NCI-H774 (cell line): ENCODE results near the gene TMEM250.
A peak's percentile ranks its signal among the peaks of the same experiment; 100 is the strongest.
"Not testable (repeated sequence)": the region's sequence is repeated elsewhere in the genome, so short reads cannot be mapped to it uniquely, and the experiment has no call there.

Experiments
- DNase-seq: peaks from one replicate; lab custom pipeline; 2025; lab: John Stamatoyannopoulos, UW

Gene TMEM250, protein sequence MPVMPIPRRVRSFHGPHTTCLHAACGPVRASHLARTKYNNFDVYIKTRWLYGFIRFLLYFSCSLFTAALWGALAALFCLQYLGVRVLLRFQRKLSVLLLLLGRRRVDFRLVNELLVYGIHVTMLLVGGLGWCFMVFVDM

DNA sequence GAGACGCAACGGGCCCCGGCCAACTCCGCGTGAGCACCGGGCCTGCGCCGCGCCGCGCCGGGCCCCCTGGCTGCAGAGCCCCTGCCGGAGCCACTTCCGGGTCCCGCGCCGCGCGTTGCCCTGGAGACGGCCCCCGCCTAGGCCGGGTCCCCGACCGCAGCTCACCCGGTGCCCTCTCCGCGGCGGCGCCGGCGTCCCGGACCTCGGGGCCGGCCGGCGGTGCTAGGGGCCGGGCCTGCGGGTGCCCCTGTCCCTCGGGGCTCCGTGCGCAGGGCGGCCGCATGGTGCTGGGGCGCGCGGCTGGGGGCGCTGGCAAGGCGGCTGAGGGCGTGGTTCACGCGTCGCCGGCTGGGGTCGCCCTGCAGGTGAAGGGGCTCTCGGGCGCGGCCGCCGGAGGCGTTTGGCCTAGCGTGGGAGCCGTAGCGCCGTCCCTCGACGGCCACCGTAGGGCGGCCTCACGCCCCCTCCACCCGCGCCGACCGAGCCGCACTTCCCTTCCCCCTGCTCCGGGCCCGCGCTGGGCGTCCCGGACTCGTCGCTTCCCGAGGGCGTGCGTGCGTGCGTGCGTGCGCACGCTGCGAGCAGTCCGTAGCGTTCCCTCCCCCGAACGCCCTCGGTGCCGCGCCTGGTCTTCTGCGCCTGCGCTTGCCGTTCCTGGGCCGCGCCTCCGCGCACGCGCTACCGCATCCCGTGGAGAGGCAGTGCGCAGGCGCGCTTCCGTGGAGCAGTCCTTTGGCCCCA lies at the start of gene TMEM250:
Gene TMEM250 (minus strand): TSS at position 556 of the 741 bp plus-strand sequence. CDS start 1,975 bp downstream, outside the sequence.
- peak; percentile 98 for DNase-seq

- DNase-seq: no peak
Observed at GRCh38 chr9:136163248-136163850, 44.7 kb upstream of the TMEM250 start.

DNA sequence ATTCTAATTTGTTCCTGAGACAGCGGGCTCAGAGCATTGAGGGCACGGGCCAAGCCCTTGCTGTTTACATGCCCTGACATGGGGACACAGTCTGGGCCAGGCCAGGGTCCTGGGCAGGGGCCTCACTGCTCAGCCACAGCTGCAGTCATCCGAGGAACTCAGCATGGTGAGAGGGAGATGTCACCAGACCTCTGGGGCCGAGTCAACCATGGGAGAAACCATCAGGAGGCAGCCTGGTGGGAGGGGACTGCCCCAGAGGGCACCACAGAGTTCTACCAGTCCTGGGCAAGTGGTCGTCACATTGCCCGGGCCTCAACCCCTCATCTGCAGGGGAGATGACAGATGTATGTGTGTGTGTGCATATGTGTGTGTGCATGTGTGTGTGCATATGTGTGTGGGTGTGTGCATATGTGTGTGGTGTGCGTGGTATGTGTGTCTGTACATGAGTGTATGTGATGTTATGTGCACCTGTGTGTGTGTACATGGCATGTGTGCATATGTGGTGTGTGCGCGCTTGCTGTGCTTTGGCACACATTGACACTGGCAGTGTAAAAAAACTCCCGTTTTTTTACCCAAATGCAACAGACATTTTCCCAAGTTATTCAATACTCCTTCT lies 42.4 kb upstream of the TMEM250 start:
- no peak for DNase-seq

DNA sequence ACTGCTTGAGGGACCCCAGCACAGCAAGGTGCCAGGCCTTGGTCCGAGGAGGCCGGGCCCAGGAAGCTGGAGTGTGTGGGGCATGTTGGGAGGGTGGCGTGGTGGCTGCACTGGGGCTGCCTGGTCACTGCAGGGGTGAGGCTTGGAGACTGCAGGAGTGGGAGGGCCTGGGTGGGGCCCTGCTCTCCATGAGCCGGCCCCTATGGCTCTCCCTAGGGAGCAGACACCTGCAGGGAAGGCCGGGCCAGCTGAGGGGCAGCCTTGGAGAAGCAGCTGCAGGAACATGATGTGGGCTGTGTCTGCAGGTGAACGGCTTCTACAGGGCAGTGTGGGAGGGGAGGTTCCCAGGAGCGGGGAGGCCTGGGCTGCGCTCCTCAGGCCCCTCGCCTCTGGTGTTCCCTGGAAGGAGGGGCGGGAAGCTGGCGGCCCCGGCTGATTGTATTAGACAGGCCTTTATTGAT lies 41.7 kb upstream of the TMEM250 start:
- DNase-seq: peak; percentile 32

DNA sequence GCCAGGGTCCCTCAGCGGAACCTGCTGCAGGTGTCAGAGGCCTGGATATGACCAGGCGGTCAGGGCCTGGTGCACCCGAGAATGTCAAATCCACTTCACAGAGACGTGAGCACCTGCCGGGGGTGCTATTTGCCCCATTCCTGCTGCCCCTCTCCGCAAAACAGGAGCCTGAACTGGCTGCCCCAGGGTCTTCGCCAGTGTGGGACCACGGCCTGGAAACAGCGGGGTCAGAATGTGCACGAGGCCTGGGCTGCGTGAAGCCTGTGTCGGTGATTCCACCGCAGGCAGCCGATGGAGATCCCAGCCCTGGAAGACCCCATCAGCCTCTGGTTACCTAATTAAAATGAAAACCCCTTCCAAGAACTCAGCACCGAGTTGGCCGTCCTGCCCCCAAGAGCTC lies 41.2 kb upstream of the TMEM250 start:
- DNase-seq: no peak

GRCh38 chr9:136157477-136158265 lies 39.0 kb upstream of the TMEM250 start:
- DNase-seq: no peak

DNA sequence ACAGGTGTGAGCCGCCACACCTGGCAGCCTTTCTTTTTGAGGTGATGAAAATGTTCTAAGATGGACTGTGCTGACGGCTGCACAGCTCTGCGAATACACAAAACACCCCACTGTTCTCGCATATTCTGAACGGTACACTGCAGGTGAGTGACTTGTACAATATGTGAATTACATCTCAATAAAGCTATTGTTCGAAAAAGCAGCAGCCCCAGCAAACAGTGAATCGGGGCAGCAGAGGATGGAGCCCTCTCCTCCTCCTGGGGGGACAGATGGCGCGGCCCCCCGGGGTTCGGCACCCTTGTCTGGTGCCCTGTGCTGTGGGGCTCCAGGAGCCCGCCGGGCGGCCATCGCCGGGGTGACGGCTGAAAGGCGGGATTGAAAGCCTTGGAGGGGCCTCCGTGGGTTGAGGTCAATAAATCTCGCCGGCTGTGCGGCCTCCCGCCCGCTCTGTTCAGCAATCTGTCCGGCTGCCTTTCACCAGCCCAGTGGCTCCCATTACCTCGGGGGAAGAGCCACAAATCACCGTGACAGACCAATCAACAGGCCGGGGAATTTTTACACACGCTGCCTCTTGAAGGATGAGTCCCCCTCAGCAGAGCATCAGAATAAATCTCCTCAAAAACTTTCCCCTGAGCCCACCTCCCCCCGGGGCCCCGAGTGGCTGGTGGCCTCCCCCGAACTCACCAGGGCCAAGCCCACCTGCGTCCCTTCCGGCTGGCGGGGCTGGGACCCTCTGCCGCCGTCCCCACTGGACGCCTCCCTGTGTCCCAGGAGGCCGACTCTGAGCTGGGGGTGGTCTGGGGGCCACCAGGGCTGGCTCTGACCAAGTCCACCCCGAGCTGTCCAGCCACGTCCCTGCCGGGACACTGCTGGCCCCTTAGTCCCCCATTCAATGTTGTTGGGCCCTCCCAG lies 37.8 kb upstream of the TMEM250 start:
- DNase-seq: no peak

- no peak for DNase-seq
Observed at GRCh38 chr9:136155576-136155975, 36.9 kb upstream of the TMEM250 start.

DNA sequence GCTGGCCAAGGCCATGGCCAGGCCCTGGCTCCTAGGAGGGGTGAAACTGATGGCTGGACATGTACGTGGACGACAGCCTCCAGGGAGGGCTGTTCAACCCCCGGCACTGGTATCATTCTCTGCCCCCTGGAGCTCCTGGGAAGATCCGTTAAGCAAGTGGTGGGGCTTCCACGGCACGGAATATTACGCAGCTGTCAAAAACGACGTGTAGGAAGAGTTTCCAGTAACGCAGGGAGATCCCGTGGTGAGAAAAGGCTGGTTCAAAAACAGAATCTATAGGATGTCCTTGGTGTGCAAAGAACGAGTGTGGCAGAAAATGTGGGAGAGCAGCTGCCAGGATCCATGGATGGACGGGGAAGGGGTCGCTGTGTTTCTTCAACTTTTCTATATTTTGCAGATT lies 36.3 kb upstream of the TMEM250 start:
- no peak for DNase-seq

DNA sequence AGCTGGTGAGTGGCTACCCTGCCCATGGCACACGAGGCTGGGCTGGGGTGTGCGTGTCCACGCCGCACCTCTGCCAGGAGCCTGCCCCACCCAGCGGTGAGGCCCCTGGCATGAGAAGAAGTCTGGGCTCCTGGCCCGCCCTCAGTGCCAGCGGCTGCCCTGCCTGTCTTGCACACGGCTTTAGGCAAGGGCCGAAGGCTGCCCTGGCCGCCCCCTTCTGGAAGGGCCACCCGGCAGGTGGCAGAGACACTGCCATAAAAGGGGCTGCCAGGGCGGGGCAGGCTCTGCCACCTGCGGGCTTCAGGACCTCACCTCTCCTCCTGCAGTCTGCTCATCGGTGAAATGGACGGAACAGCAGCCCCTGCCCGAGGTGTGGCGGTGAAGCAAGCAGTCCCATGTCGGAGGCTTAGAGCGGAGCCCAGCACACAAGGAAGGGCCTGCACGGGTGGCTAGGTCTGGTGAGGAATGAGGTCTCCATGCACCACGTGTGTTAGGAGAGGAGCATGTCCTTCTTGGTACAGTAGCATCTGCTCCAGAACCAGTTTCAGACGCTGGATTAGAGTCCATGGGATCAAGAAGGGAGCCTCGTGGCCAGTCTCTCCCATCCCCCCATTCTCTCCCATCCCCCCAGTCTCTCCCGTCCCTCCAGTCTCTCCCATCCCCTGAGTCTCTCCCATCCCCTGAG lies 34.8 kb upstream of the TMEM250 start:
- DNase-seq: no peak

DNA sequence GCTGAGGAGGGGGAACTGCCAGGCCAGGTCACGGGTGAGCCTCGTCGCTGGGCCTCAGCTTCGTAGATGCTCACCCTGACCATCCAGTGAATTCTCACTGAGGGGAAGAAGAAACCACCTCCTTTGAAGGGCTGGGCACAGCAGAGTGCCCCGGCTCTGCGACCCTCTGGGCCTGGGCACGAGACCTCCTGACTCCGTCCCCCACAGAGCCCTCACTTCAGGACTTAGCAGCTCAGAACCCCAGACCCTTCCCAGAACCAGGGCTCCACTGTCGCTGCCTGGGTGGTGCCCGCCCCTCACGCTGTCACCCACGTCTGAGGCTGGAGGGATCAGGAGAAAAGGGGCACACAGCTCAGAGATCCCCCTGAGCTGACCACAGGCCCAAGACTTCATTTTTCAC lies 34.3 kb upstream of the TMEM250 start:
- no peak for DNase-seq

DNA sequence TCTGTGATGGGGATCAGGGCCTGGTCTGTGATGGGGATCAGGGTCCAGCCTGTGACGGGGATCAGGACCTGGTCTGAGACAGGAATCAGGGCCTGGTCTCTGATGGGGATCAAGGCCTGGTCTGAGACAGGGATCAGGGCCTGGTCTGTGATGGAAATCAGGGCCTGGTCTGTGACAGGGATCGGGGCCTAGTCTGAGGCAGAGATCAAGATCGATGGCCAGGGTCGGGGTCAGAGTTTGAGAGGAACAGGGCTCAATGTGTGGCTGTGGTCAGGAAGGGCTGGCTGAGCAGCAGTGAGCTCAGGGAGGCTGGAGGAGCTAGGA lies 33.8 kb upstream of the TMEM250 start:
- DNase-seq: no peak

- DNase-seq: no peak
Observed at GRCh38 chr9:136151848-136152542, 33.3 kb upstream of the TMEM250 start.

- no peak for DNase-seq
Observed at GRCh38 chr9:136151214-136151804, 32.6 kb upstream of the TMEM250 start.

GRCh38 chr9:136150664-136151213 lies 32.1 kb upstream of the TMEM250 start:
- DNase-seq: not testable (repeated sequence)

GRCh38 chr9:136149853-136150252 lies 31.2 kb upstream of the TMEM250 start:
- DNase-seq: no peak

DNA sequence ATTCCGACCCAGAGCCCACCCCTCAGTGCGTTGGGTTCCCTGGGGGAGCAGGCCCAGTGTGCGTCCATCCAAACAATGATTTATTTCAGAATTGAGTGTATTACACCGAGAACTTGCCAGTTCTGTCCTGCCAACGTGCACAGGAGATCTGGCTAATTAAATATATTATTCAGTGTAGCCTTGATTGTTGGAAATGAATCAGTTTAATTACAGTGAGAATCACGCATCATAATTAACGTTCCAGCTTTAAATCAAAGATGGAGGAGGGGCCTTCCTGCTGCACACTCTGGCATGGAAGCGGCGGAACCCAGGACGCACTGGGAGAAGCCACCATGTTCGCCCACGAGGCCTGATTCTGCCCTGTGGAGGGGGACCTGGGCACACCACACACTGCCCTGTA lies 30.7 kb upstream of the TMEM250 start:
- DNase-seq: no peak

GRCh38 chr9:136148766-136149165 lies 30.1 kb upstream of the TMEM250 start:
- DNase-seq: no peak
